Measurements from ENCODE around the gene YPEL3.
A peak's percentile ranks its signal among the peaks of the same experiment; 100 is the strongest.
"Not testable (repeated sequence)": the region's sequence is repeated elsewhere in the genome, so short reads cannot be mapped to it uniquely, and the experiment has no call there.

YPEL3 gene, protein sequence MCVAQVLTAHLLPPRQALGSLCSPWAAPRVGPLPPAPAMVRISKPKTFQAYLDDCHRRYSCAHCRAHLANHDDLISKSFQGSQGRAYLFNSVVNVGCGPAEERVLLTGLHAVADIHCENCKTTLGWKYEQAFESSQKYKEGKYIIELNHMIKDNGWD

GRCh38 chr16:30096105-30096861, at the start of gene YPEL3:
YPEL3 (minus strand) TSS chr16:30096213; CDS start chr16:30095482, 731 bp downstream.
- DNase-seq (ENCODE audit: low read depth): peak; percentile 69

DNA sequence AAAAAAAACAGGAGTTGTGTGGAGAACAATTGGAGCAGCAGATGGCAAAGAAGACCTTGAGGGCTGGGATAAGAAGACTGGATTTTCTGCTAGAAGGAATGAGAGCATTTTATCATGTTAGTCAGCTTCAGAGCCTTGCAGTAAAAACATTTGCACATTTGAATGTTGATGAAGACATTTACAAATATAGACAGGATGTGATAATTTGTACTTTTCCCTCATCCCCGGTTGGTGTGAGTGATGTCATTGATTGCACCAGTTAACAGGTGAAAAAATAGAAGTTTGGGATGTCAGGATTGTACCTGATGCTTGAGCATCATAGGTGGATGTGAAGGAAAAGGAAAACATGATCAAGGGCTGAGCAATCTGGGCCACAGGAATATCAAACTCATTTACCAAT, 49.6 kb upstream of the YPEL3 start:
- no peak for DNase-seq (ENCODE audit: low read depth)

DNA sequence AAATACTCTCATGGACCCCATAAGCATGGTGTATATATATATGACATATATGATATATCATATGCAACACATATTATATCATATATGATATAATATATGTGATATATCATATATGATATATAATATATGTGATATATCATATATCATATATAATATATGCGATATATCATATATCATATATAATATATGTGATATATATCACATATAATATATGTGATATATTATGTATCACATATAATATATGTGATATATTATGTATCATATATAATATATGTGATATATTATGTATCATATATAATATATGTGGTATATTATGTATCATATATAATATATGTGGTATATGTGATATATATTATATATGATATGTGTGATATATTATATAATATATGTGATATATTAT, 48.9 kb upstream of the YPEL3 start:
- no peak for DNase-seq (ENCODE audit: low read depth)

DNA sequence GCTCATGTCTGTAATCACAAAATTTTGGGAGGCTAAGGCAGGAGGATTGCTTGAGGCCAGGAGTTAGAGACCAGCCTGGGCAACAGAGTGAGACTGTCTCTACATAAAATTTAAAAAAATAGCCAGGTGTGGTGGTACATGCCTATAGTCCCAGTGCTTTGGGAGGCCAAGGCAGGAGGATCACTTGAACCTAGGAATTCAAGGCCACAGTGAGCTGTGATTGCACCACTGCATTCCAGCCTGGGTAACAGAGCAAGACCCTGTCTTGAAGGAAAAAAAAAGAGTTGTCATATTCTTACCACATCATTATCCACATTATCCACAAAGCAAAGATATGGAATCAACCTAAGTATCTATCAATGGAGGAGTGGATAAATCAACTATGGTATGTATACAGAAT, 48.0 kb upstream of the YPEL3 start:
- no peak for DNase-seq (ENCODE audit: low read depth)

- DNase-seq (ENCODE audit: low read depth): no peak
These were observed 47.3 kb upstream of the YPEL3 start for GRCh38 chr16:30143347-30143702.

DNA sequence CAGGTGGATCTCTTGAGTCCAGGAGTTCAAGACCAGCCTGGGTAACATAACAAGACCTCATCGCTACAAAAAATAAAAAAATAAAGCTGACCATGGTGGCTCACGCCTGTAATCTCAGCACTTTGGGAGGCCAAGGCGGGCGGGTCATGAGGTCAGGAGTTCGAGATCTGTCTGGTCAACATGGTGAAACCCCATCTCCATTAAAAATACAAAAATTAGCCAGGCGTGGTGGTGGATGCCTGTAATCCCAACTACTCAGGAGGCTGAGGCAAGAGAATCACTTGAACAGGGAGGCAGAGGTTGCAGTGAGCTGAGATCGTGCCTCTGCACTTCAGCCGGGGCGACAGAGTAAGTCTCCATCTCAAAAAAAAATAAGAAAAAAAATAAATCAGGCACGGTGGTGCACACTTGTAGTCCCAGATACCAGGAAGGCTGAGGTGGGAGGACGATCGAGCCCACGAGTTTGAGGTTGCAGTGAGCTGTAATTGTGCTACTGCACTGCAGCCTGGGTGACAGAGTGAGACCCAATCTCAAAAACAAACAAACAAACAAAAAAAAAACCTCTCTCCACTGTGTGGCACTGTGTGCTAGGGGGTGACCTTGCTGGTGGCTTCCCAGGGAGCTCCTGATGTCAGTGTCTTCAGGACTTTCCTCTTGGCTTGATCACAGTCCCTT, 46.8 kb upstream of the YPEL3 start:
- DNase-seq (ENCODE audit: low read depth): no peak

GRCh38 chr16:30141750-30142149, 45.7 kb upstream of the YPEL3 start:
- no peak for DNase-seq (ENCODE audit: low read depth)

DNA sequence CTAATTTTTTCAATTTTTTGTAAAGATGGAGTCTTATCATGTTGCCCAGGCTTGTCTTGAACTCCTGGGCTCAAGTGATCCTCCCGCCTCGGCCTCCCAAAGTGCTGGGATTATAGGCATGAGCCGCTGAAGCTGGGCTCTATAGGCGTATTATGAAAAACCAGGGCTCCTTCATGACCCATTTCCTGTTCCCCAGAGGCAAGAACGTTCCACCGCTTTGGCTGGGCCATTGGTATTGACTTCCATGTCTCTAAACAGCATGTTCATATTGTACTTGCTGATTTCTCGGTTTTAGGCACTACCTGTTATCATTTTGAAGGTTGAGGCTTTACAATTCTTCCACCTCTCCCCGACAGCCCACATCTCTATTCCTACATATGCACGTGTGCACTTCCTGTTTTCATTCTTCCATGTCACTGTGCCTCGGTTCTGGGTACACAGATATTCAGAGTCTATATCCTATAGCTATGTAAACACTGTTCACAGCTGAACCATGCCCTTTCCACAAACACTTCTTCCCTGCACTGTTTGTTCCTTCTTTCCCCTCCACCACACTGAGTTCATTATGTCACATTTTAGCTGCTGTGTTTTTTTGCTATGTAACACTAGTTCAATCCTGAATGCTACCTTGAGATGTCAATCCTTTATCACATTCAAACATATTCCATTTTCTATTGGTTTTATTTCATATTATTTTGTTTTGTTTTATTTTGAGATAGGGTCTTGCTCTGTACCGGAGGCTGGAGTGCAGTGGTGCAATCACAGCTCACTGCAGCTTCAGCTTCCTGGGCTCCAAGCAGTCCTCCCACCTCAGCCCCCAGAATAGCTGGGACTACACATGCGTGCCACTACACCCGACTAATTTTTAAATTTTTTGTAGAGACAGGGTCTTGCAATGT, 43.8 kb upstream of the YPEL3 start:
- no peak for DNase-seq (ENCODE audit: low read depth)

GRCh38 chr16:30137897-30138296, 41.9 kb upstream of the YPEL3 start:
- DNase-seq (ENCODE audit: low read depth): no peak

- DNase-seq (ENCODE audit: low read depth): no peak
These were observed 41.1 kb upstream of the YPEL3 start for GRCh38 chr16:30136971-30137605.

- no peak for DNase-seq (ENCODE audit: low read depth)
These were observed 36.6 kb upstream of the YPEL3 start for GRCh38 chr16:30132591-30132990.

- DNase-seq (ENCODE audit: low read depth): no peak
These were observed 36.0 kb upstream of the YPEL3 start for GRCh38 chr16:30131869-30132475.

DNA sequence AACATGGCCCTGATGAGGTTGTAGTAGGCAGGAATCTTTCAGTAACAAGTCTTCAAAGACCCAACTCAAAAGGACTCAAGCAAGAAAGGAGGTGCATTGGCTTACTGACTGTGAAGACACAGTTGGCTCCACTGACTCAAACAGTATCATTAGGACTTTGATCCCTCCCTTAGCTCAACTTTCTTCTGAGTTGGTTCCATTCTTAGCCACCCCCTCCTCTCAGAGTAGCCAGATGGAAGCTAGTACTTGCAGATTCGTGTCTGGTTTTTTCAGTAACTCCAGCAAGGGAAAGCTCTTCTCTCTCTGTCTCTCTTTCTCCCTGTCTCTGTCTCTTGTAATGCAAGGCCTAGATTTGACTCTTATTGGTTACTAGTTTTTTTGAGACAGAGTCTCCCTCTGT, 32.0 kb upstream of the YPEL3 start:
- DNase-seq (ENCODE audit: low read depth): no peak

DNA sequence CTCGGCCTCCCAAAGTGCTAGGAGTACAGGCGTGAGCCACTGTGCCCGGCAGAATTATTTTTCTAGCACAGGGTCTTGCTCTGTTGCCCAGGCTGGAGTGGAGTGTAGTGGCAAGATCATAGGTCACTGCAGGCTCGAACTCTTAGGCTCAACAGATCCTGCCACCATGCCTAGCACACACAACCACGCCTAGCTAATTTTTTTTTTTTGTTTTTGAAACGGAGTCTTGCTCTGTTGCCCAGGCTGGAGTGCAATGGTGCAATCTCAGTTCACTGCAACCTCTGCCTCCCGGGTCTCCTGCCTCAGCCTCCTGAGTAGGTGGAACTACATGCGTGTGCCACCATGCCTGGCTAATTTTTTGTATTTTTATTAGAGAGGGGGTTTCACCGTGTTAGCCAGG, 29.7 kb upstream of the YPEL3 start:
- not testable (repeated sequence) for DNase-seq (ENCODE audit: low read depth)

- no peak for DNase-seq (ENCODE audit: low read depth)
These were observed 29.0 kb upstream of the YPEL3 start for GRCh38 chr16:30124985-30125379.

DNA sequence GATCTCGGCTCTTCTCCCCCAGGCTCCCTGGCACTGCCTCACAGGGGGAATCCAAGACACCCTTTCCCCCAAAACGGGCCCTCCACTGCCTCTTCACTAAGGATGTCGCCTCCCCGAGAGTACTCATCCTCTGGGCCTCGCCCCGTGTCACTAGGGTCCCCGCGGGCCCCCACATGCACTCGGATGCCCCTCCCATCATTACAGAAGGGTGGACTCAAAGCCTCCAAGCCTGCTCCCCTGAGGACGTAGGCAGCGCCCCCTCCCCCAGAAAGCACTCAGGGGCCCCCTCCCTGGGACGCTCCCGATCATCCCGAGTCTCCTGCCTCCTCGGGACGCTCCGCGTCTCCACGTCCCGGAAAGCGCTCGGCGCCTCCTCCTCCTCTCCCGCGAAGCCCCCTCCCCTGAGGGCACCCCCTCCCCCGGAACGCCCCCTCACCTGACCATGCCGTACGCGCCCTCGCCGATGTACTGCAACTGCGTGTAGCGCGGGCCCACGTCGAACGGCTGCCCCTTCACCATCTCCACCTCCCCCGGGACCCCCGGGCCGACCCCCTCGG, 26.7 kb upstream of the YPEL3 start:
- DNase-seq (ENCODE audit: low read depth): no peak

- DNase-seq (ENCODE audit: low read depth): no peak
These were observed 25.9 kb upstream of the YPEL3 start for GRCh38 chr16:30121741-30122571.

- DNase-seq (ENCODE audit: low read depth): no peak
These were observed 24.5 kb upstream of the YPEL3 start for GRCh38 chr16:30120340-30121105.

- DNase-seq (ENCODE audit: low read depth): no peak
These were observed 23.4 kb upstream of the YPEL3 start for GRCh38 chr16:30119428-30119827.

DNA sequence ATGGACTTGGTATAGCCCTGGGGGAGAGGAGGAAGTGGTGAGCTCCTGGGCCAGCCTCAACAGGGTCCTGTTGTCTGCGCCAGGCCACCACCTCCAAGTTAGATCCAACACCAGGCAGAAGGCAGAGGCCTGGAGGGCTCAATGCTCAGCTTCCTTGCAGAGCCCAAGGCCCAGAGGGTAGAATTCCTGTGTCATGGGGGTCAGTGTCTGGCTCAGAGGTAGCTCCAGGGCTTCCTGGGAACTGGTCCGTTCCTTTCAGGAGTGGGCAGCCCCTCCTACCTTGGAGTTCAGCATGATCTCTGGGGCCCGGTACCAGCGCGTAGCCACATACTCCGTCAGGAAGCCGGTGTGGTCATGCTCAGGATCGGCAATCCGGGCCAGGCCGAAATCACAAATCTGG, 21.8 kb upstream of the YPEL3 start:
- no peak for DNase-seq (ENCODE audit: low read depth)

Measured in stimulated activated CD8-positive, alpha-beta memory T cell treated with anti-CD3 and anti-CD28 coated beads, Interleukin-15, amount 100 ng/mL, for 1 hour (primary cell).